Epithelial cell of esophagus (primary cell): ENCODE results near the gene EVA1A.

ENCODE experiments used
- DNase-seq: peaks from one replicate; pipeline ENCODE4 v3.0.0; 2010; ENCODE audit warnings: low read depth
- H3K4me3 ChIP-seq: 2 replicates; pipeline ENCODE4 v1.5.1; 2011; ENCODE audit warnings: mild to moderate bottlenecking, low read length, control low read depth
- TF ChIP-seq, protein P1 (sequence below): IDR thresholded peaks from 2 replicates; pipeline ENCODE4 v1.5.1; 2011; ENCODE audit warnings: low read depth, mild to moderate bottlenecking, low read length, control low read depth, inconsistent platforms; ENCODE audit not compliant: insufficient read depth; ENCODE audit errors: missing control alignments

The EVA1A gene

DNA sequence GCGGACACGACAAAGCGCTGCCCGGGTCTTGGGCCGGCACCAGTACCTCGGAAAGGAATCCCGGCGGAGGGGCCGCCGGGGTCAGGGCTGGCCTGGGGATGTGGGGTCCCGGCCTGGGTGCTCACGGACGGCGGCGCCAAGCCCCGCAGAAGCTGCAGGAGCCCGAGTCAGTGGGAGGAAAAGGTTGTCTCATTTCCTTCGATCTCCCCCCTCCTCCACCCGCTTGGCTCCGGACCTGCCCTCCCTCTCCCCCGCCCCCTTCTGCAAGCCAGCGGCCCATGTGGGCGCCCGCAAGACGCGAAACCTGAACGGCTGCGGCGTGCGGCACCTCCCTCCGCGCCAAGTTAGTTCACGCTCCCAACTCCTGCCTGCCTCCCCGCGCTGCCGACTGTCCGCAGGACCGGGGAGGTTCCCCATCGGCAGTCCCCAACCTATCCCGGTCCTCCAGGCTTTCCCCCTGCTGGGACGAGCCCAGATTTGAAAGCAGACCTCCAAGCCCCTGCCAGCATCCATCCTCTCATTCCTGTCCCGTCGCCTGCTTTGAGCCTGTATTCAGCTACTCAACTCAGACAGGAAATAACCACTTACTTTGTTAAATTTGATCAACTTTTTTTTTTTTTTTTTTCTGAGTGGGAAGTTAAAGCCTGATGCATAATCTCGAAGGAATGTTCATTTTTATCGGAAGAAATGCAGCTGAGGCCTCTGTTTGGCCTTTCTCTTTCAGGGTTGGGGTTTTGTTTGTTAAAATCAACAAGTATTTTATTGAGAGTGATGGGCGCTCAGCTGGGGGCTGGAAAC lies at the start of gene EVA1A:
Gene EVA1A (minus strand): TSS at position 172 of the 798 bp plus-strand sequence. CDS start 42,799 bp downstream, outside the sequence.
- peak within 1 kb of the TSS; percentile 60 for H3K4me3 ChIP-seq
- DNase-seq, result peak; percentile 76
- TF ChIP-seq, protein P1, sequence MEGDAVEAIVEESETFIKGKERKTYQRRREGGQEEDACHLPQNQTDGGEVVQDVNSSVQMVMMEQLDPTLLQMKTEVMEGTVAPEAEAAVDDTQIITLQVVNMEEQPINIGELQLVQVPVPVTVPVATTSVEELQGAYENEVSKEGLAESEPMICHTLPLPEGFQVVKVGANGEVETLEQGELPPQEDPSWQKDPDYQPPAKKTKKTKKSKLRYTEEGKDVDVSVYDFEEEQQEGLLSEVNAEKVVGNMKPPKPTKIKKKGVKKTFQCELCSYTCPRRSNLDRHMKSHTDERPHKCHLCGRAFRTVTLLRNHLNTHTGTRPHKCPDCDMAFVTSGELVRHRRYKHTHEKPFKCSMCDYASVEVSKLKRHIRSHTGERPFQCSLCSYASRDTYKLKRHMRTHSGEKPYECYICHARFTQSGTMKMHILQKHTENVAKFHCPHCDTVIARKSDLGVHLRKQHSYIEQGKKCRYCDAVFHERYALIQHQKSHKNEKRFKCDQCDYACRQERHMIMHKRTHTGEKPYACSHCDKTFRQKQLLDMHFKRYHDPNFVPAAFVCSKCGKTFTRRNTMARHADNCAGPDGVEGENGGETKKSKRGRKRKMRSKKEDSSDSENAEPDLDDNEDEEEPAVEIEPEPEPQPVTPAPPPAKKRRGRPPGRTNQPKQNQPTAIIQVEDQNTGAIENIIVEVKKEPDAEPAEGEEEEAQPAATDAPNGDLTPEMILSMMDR, result no peak

GRCh38 chr2:75609937-75610508 lies 49.3 kb upstream of the EVA1A start:
- no peak overlapping the region for H3K4me3 ChIP-seq
- TF ChIP-seq, protein P1, result no peak
- no peak for DNase-seq

GRCh38 chr2:75609334-75609689 lies 48.6 kb upstream of the EVA1A start:
- no peak overlapping the region for H3K4me3 ChIP-seq
- DNase-seq, result no peak
- TF ChIP-seq, protein P1, result no peak

DNA sequence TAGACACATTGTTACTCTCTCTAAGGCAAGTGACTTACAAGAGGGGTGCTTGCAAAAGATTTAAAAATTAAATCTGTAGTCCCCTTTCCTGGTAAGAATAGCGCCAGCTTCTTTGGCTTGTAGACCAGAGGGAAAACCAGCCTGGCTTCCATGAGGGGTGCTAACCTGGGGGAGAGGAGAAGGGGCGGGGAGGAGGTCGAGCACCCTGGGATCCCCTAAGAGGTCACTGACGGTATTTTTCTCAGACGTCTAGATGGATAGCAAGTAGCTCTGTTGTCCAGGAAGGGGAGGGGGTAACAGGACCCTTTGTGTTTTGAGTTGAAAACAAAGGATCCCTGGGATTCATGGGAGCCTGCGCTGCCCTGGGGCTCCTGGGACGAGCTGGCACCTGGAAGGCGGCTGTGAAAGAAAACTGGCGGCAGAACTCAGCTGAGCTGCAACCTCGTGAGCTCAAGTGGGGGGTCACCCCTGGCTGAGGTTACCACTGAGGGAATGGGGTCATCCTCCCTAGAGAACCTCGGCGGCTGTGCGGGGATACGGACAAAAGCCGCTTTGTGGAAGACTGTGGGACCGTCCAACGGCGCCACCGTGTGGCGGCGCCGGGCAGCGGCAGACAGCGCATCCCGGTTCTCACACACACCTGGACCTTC lies 48.1 kb upstream of the EVA1A start:
- peak; percentile 73 for DNase-seq
- TF ChIP-seq, protein P1, result peak; percentile 99
- H3K4me3 ChIP-seq, result peak overlapping the region; percentile 32

DNA sequence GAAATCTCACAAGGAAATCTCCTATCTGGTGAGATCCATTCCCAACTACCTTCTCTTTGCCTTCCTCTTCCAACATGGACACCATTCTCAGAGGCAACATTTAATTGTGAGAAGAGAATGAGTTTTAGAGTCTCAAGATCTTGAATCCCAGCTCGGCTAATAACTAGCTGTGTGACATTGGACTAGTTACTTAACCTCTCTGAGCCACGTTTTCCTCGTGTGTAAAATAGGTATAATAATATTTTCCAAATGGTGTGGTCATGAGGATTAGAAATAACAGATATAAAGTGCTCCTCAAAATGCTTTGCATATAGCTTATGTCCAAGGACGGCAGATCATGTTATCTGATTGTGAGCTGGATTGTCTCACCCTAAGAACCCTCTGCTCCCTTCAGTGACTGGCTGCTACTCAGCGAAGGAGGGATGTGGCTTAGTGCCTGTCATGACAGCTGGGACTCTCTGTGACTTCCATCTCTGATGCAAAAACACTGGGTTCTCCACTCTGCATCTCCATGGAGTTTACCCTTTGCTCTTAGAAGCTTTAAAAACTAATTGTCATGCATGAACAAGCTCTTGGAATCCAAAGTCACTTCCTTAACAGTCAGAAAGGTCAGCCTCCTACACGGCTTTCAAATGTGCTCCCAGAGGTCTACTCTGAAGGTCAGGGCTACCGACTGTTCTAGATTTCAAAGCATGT lies 47.4 kb upstream of the EVA1A start:
- peak; percentile 12 for DNase-seq
- no peak overlapping the region for H3K4me3 ChIP-seq
- TF ChIP-seq, protein P1, result no peak

- TF ChIP-seq, protein P1, result no peak
- DNase-seq, result peak; percentile 81
- no peak overlapping the region for H3K4me3 ChIP-seq
These were observed 46.7 kb upstream of the EVA1A start for GRCh38 chr2:75607400-75607798.
